Right hindlimb (tissue), 1 donor: ENCODE measurements around the gene NCBP2.

ENCODE experiments used
- DNase-seq: peaks from one replicate; pipeline ENCODE4 v3.0.0-alpha.2; 2018

NCBP2 gene

GRCh38 chr3:196932600-196932999, 9.7 kb downstream of the NCBP2 start:
- DNase-seq: no peak

DNA sequence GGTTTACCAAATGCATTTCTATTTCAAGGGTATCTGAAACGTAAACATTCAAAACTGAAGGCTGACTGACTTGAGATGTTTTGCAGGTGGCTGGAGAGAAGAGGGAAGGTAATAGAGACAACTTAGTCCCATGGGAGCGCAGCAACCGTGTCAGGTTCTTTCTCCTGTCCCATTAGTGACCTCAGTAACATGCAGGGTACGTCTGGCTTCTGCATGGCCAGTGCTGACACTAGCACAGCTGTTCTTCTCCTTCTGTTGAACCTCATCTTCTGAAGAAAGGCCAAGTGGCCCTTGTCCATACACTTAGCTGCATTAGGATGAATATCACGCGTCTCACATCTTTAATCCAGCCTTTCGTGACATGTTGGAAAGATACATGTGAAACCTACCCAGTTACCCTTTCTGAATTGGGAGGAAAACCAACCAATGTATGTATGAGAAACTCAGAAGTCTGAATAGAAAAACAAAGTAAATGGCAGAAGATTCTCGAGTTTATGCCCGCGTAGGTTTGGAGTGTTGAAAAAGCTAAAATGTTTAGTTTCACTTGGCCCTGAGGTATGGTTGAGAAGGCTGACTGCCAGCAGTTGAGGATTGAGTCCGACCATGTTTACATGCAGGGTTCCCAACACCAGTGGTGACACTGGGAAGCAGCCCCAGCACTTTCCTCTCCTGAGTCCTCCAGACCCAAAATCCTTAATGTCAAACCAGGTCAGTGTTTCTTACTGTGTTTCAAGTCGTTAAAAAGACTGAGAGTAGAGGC, 10.3 kb downstream of the NCBP2 start:
- DNase-seq: no peak

- no peak for DNase-seq
Observed at GRCh38 chr3:196931157-196931556, 11.2 kb downstream of the NCBP2 start.

- no peak for DNase-seq
Observed at GRCh38 chr3:196927571-196928453, 14.5 kb downstream of the NCBP2 start.

- DNase-seq: no peak
Observed at GRCh38 chr3:196920733-196921132, 21.6 kb downstream of the NCBP2 start.

GRCh38 chr3:196918968-196919367, 23.4 kb downstream of the NCBP2 start:
- DNase-seq: no peak

- DNase-seq: no peak
Observed at GRCh38 chr3:196916995-196917394, 25.3 kb downstream of the NCBP2 start.

DNA sequence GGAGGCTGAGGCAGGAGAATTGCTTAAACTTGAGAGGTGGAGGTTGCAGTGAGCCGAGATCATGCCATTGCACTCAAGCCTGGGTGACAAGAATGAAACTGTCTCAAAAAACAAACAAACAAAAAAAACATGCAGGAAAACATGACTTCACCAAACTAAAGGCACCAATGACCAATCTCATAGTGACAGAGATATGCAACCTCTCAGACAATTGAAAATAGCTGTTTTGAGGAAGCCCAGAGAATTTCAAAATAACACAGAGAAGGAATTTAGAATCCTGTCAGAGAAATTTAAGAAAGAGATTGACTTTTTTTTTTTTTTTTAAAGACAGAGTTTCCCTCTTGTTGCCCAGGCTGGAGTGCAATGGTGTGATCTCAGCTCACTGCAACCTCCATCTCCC, 26.1 kb downstream of the NCBP2 start:
- DNase-seq: no peak

GRCh38 chr3:196915375-196915774, 27.0 kb downstream of the NCBP2 start:
- DNase-seq: no peak

GRCh38 chr3:196914866-196915265, 27.5 kb downstream of the NCBP2 start:
- no peak for DNase-seq

GRCh38 chr3:196903740-196904139, 38.6 kb downstream of the NCBP2 start:
- DNase-seq: no peak

- no peak for DNase-seq
Observed at GRCh38 chr3:196902296-196902695, 40.0 kb downstream of the NCBP2 start.

GRCh38 chr3:196901768-196902167, 40.6 kb downstream of the NCBP2 start:
- DNase-seq: no peak

- DNase-seq: no peak
Observed at GRCh38 chr3:196896229-196896628, 46.1 kb downstream of the NCBP2 start.

GRCh38 chr3:196894557-196895295, 47.6 kb downstream of the NCBP2 start:
- no peak for DNase-seq

DNA sequence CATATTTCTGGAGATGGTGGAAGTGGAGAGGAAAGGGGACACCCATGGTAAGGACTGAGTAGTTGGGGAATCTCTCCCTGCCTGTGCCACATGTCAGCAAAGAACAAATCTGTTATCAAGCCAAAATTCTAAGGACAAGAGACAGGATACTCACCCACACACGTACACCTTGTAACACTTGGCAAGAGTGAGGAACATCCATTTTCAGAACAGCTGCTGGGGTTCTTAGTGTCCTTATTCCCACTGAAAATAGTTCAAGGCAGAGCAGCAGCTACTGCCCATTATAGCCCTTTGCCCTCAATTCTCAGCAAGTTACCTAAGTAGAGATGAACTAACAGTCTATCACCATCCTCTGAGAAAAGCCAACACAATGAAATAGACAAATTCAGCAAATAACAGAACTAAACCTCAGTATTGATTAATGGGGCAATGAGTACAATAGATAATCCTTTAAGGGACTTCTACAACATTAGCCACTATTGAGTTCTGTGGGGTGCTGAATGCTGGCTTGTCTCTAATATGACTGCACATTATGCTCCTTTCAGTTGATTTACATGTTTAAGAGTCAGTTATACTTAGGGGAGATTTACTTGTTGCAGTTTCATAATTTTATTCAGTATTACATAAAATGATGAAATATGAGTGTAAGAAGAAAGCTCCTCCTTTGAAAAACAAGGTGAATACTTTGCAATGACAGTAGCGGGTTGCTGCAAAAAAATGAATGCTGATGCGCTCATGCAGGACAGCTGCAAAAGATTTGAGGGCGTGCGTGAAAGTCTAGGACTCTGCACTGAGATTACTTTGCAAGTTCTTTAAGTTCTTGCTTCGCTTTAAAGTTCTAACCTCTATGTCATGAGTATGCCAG, 52.3 kb downstream of the NCBP2 start:
- no peak for DNase-seq

DNA sequence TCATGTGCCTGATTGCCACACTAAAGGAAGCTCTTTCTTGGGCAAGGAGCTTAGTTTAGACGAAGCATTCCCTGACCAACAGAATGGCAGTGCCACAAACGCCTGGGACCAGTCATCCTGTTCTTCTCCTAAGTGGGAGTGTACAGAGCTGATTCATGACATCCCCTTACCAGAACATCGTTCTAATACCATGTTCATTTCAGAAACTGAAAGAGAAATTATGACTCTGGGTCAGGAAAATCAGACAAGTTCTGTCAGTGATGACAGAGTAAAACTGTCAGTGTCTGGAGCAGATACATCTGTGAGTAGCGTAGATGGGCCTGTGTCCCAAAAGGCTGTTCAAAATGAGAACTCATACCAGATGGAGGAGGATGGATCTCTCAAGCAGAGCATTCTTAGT, 56.2 kb downstream of the NCBP2 start:
- no peak for DNase-seq
